Liver (tissue), 9 donors: ENCODE data around the gene WNT11. TPM values are rescaled to one million over a fixed set of nuclear protein-coding genes. Genes with fewer than 3 reads are reported as not detected.

Experiments
- DNase-seq: peaks from one replicate; pipeline ENCODE4 v3.0.0-alpha.2; 2017; ENCODE audit warnings: low spot score
- H3K27ac ChIP-seq, 2 donors: one replicate each; pipeline ENCODE4 v1.7.0; 2013; ENCODE audit warnings: inconsistent platforms in 2 of 2, low read length in 2 of 2, control low read depth in 1 of 2, low read depth in 1 of 2, mild to moderate bottlenecking in 1 of 2
- H3K27me3 ChIP-seq, 4 donors: one replicate each; pipeline versions ENCODE4 v1.6.1 to v1.7.0; 2013; ENCODE audit warnings: low read length in 3 of 4, inconsistent platforms in 1 of 4, mild to moderate bottlenecking in 1 of 4, moderate library complexity in 1 of 4; ENCODE audit not compliant: control insufficient read depth in 4 of 4, insufficient read depth in 4 of 4
- H3K36me3 ChIP-seq, 4 donors: one replicate each; pipeline versions ENCODE4 v1.6.1 to v1.7.0; 2013; ENCODE audit warnings: low read length in 3 of 4, mild to moderate bottlenecking in 3 of 4, low read depth in 1 of 4, moderate library complexity in 1 of 4; ENCODE audit not compliant: control insufficient read depth in 4 of 4, insufficient read depth in 3 of 4
- H3K4me1 ChIP-seq, 4 donors: one replicate each; pipeline versions ENCODE4 v1.6.1 to v1.7.0; 2013; ENCODE audit warnings: low read length in 3 of 4, mild to moderate bottlenecking in 3 of 4, moderate library complexity in 1 of 4; ENCODE audit not compliant: control insufficient read depth in 4 of 4, insufficient read depth in 4 of 4
- H3K4me3 ChIP-seq, 3 donors: one replicate each; pipeline versions ENCODE4 v1.6.1 to v1.7.0; 2013; ENCODE audit warnings: low read length in 3 of 3, control low read depth in 1 of 3, low read depth in 1 of 3, mild to moderate bottlenecking in 1 of 3
- H3K9ac ChIP-seq, 2 donors: one replicate each; pipeline ENCODE4 v1.7.0; 2013; ENCODE audit warnings: low read length in 2 of 2, mild to moderate bottlenecking in 2 of 2, moderate library complexity in 2 of 2, control low read depth in 1 of 2, low read depth in 1 of 2
- H3K9me3 ChIP-seq, 4 donors: one replicate each; pipeline versions ENCODE4 v1.6.1 to v1.7.0; 2013; ENCODE audit warnings: low read length in 3 of 4; ENCODE audit not compliant: control insufficient read depth in 4 of 4
- EGR1 ChIP-seq, 2 donors: IDR thresholded peaks; 2 replicates each; pipeline ENCODE4 v1.6.1; 2016 to 2018; ENCODE audit warnings: antibody characterized with exemption in 2 of 2, low read depth in 2 of 2
- FOXA1 ChIP-seq: IDR thresholded peaks from 2 replicates; pipeline ENCODE4 v1.6.1; 2016; ENCODE audit warnings: antibody characterized with exemption
- FOXA2 ChIP-seq: IDR thresholded peaks from 2 replicates; pipeline ENCODE4 v1.6.1; 2016; ENCODE audit warnings: antibody characterized with exemption
- GABPA ChIP-seq, 2 donors: IDR thresholded peaks in 1 of 2; conservative IDR thresholded peaks in 1 of 2; 2 replicates each; pipeline ENCODE4 v1.6.1; 2016; ENCODE audit warnings: antibody characterized with exemption in 2 of 2, mild to moderate bottlenecking in 1 of 2, moderate library complexity in 1 of 2
- HNF4A ChIP-seq, 2 donors: conservative IDR thresholded peaks; 2 replicates each; pipeline ENCODE4 v1.6.1; 2016; ENCODE audit warnings: antibody characterized with exemption in 2 of 2, mild to moderate bottlenecking in 2 of 2
- HNF4G ChIP-seq: IDR thresholded peaks from 2 replicates; pipeline ENCODE4 v1.6.1; 2016; ENCODE audit warnings: antibody characterized with exemption
- JUND ChIP-seq, 2 donors: IDR thresholded peaks; 2 replicates each; pipeline ENCODE4 v1.6.1; 2016; ENCODE audit warnings: antibody characterized with exemption in 2 of 2
- NR2F2 ChIP-seq: IDR thresholded peaks from 2 replicates; pipeline ENCODE4 v1.6.1; 2016; ENCODE audit warnings: antibody characterized with exemption
- RAD21 ChIP-seq, 2 donors: IDR thresholded peaks; 2 replicates each; pipeline ENCODE4 v1.6.1; 2016; ENCODE audit warnings: antibody characterized with exemption in 2 of 2, mild to moderate bottlenecking in 2 of 2
- RXRA ChIP-seq, 2 donors: IDR thresholded peaks; 2 replicates each; pipeline ENCODE4 v1.6.1; 2017 to 2018; ENCODE audit warnings: antibody characterized with exemption in 2 of 2, mild to moderate bottlenecking in 1 of 2
- YY1 ChIP-seq: IDR thresholded peaks from 2 replicates; pipeline ENCODE4 v1.6.1; 2016; ENCODE audit warnings: antibody characterized with exemption, mild to moderate bottlenecking
- WGBS: extraction: QIAGEN DNeasy Blood & Tissue Kit; methylation state at CpG from one replicate; pipeline ENCODE4 v1.1.7; 2013; 5-methylcytosine and 5-hydroxymethylcytosine counted together
- polyA plus RNA-seq, 2 donors: library from polyadenylated mRNA; stranded (reverse) in 1 of 2; unstranded in 1 of 2; fragments of 200-250 nt in 1 of 2; fragments of >200 nt in 1 of 2; fragmentation: Nextera tagmentation in 1 of 2; extraction: Ambion mirVana in 1 of 2; gene quantifications; one replicate each; pipeline versions ENCODE4 v1.2.1 to v1.2.3, GENCODE V29; 2013 to 2015
- total RNA-seq, 2 donors: library from RNA; depleted of rRNA; stranded (reverse); fragments of >200 nt; gene quantifications; one replicate each; pipeline ENCODE4 v1.2.3, GENCODE V29; 2014
- TF ChIP-seq, protein P1 (sequence below): IDR thresholded peaks from 2 replicates; pipeline ENCODE4 v1.6.1; 2016; ENCODE audit warnings: antibody characterized with exemption, mild to moderate bottlenecking
- TF ChIP-seq, protein P2 (sequence below): IDR thresholded peaks from 2 replicates; pipeline ENCODE4 v1.6.1; 2016; ENCODE audit warnings: antibody characterized with exemption
- TF ChIP-seq, protein P3 (sequence below): fragments of 150-350 bp; IDR thresholded peaks from 2 replicates; pipeline ENCODE4 v1.5.1; 2017; ENCODE audit warnings: improper control_type of control experiment, low read depth, low read length; ENCODE audit not compliant: missing input control
- TF ChIP-seq, protein P4 (sequence below): IDR thresholded peaks from 2 replicates; pipeline ENCODE4 v1.6.1; 2016; ENCODE audit warnings: antibody characterized with exemption
- TF ChIP-seq, protein P5 (sequence below): IDR thresholded peaks from 2 replicates; pipeline ENCODE4 v1.6.1; 2016; ENCODE audit warnings: antibody characterized with exemption
- donor health status: healthy.
- donor health status: healthy.
- donor health status: healthy.
- donor health status: healthy.
- donor health status: healthy.

The WNT11 gene
- total and polyA plus RNA-seq, 4 donors = 1.1 to 4.8 (median 2.5) TPM

DNA sequence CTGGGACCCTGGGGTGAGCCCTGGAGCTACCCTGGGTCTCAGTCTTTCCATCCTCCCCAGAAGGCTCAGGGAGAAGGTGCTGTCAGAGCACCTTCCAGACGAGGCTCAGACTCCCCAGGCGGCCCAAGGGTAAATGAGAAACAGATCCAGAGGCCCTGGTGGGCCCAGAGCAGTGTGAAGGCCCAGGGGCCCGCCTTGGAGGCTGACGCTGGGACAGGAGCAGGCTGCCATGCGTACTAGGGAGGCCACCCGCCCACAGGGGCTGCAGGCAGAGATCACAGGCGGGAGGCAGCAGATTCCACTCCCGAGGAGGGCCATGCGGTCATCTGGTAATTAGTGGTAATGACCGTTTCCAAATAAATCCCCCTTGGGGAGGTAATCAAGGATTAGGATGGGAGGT, 5.2 kb downstream of the WNT11 start:
- Histone ChIP-seq H3K4me3 (no peak overlapping the region), H3K9me3 (no peaks in the 10 kb centered on the region), H3K27me3 (no peaks in the 10 kb centered on the region), H3K9ac (no peak overlapping the region), H3K4me1 (peaks cover 0 to 9% (median 0%) of the 10 kb centered on the region in 4 donors), H3K27ac (no peak overlapping the region), H3K36me3 (peaks cover 0 to 3% (median 1%) of the 10 kb centered on the region in 4 donors)
- no peak for TF ChIP-seq EGR1 (IDR thresholded peaks at IDR 0.05; ENCODE audit: low read depth in 2 of 2)
- TF ChIP-seq, protein P1, sequence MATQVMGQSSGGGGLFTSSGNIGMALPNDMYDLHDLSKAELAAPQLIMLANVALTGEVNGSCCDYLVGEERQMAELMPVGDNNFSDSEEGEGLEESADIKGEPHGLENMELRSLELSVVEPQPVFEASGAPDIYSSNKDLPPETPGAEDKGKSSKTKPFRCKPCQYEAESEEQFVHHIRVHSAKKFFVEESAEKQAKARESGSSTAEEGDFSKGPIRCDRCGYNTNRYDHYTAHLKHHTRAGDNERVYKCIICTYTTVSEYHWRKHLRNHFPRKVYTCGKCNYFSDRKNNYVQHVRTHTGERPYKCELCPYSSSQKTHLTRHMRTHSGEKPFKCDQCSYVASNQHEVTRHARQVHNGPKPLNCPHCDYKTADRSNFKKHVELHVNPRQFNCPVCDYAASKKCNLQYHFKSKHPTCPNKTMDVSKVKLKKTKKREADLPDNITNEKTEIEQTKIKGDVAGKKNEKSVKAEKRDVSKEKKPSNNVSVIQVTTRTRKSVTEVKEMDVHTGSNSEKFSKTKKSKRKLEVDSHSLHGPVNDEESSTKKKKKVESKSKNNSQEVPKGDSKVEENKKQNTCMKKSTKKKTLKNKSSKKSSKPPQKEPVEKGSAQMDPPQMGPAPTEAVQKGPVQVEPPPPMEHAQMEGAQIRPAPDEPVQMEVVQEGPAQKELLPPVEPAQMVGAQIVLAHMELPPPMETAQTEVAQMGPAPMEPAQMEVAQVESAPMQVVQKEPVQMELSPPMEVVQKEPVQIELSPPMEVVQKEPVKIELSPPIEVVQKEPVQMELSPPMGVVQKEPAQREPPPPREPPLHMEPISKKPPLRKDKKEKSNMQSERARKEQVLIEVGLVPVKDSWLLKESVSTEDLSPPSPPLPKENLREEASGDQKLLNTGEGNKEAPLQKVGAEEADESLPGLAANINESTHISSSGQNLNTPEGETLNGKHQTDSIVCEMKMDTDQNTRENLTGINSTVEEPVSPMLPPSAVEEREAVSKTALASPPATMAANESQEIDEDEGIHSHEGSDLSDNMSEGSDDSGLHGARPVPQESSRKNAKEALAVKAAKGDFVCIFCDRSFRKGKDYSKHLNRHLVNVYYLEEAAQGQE = no peak
- TF ChIP-seq JUND (IDR thresholded peaks at IDR 0.05) = no peak
- TF ChIP-seq FOXA2 = no peak
- no peak for TF ChIP-seq HNF4A (conservative IDR thresholded peaks at IDR 0.05)
- TF ChIP-seq, protein P2, sequence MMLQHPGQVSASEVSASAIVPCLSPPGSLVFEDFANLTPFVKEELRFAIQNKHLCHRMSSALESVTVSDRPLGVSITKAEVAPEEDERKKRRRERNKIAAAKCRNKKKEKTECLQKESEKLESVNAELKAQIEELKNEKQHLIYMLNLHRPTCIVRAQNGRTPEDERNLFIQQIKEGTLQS = no peak
- no peak for TF ChIP-seq NR2F2
- DNase-seq = no peak
- WGBS = 95% methylated on average over 10 of the region's 10 CpGs

DNA sequence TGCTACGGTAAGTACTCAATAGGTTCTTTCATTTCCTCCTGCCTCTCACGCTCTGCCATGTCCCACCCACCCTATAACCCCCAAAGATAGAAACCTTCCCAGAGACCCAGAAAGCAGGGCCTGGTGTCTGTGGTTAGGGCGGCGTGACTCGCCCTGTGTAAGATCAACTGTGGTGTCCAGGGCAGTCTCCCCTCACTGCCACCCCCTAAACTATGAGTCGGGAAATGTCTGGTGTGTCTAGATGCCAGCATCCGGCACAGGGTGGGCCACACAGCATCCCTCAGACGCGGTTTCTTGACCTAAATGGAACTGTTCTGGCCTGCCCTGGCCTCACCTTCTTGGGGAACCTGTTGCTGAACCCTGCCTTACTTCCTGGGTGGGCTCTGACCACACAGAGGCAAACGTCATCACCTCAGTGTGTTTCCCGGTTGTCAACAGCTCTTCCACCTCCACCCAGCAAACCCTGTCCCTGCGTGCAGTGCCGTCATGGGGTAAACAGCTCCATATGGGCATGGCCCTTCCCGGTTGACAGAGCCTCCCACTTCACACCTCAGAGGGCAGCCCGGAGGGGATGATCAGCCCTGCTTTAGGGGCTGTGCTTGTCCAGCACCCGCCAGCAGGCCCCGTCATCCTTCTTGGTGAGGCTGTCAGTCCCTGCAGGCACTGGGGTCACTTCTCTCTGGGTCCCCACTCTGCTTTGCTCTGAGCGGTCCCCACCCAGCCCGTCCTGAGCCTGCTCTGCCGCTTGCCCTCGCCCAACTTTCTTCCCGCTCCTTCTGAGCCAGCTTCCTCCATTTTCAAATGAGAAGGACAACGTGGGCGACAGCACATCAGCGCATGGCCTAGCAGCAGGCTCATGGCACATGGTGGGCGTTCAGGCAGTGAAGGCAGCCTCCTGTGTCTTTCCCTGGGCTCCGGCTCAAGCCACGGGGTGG, 6.0 kb downstream of the WNT11 start:
- Histone ChIP-seq H3K9ac (no peak overlapping the region), H3K4me3 (no peak overlapping the region), H3K4me1 (peaks cover 0 to 2% (median 0%) of the 10 kb centered on the region in 4 donors), H3K9me3 (no peaks in the 10 kb centered on the region), H3K27ac (no peak overlapping the region), H3K36me3 (peaks cover 0 to 5% (median 2%) of the 10 kb centered on the region in 4 donors), H3K27me3 (no peaks in the 10 kb centered on the region)
- TF ChIP-seq FOXA2 (no peak), JUND (IDR thresholded peaks at IDR 0.05) (no peak), NR2F2 (no peak), GABPA (IDR thresholded peaks at IDR 0.05 in 1 of 2, conservative IDR thresholded peaks at IDR 0.05 in 1 of 2) (no peak), HNF4G (no peak), YY1 (no peak), FOXA1 (no peak), HNF4A (conservative IDR thresholded peaks at IDR 0.05) (no peak), RAD21 (IDR thresholded peaks at IDR 0.05) (no peak), RXRA (IDR thresholded peaks at IDR 0.05) (no peak)
- TF ChIP-seq, protein P3, sequence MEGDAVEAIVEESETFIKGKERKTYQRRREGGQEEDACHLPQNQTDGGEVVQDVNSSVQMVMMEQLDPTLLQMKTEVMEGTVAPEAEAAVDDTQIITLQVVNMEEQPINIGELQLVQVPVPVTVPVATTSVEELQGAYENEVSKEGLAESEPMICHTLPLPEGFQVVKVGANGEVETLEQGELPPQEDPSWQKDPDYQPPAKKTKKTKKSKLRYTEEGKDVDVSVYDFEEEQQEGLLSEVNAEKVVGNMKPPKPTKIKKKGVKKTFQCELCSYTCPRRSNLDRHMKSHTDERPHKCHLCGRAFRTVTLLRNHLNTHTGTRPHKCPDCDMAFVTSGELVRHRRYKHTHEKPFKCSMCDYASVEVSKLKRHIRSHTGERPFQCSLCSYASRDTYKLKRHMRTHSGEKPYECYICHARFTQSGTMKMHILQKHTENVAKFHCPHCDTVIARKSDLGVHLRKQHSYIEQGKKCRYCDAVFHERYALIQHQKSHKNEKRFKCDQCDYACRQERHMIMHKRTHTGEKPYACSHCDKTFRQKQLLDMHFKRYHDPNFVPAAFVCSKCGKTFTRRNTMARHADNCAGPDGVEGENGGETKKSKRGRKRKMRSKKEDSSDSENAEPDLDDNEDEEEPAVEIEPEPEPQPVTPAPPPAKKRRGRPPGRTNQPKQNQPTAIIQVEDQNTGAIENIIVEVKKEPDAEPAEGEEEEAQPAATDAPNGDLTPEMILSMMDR = no peak
- TF ChIP-seq, protein P4, sequence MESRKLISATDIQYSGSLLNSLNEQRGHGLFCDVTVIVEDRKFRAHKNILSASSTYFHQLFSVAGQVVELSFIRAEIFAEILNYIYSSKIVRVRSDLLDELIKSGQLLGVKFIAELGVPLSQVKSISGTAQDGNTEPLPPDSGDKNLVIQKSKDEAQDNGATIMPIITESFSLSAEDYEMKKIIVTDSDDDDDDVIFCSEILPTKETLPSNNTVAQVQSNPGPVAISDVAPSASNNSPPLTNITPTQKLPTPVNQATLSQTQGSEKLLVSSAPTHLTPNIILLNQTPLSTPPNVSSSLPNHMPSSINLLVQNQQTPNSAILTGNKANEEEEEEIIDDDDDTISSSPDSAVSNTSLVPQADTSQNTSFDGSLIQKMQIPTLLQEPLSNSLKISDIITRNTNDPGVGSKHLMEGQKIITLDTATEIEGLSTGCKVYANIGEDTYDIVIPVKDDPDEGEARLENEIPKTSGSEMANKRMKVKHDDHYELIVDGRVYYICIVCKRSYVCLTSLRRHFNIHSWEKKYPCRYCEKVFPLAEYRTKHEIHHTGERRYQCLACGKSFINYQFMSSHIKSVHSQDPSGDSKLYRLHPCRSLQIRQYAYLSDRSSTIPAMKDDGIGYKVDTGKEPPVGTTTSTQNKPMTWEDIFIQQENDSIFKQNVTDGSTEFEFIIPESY = no peak
- TF ChIP-seq, protein P1 = no peak
- TF ChIP-seq, protein P5, sequence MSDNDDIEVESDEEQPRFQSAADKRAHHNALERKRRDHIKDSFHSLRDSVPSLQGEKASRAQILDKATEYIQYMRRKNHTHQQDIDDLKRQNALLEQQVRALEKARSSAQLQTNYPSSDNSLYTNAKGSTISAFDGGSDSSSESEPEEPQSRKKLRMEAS = no peak
- DNase-seq = no peak
- 93% methylated on average over 28 of the region's 28 CpGs for WGBS
